GM23338 (cell line): ENCODE results near the gene EEF2K. TPM values are rescaled to one million over a fixed set of nuclear protein-coding genes. Genes with fewer than 3 reads are reported as not detected.

ENCODE experiments used
- ATAC-seq: fragments of 200-7000 bp; cut with Tn5 transposase; 3 replicates; pipeline ENCODE4 v1.9.1; 2020
- DNase-seq: peaks from one replicate; pipeline ENCODE4 v3.0.0-alpha.2; 2015; ENCODE audit warnings: low spot score
- H2AFZ ChIP-seq: fragments of 200-600 bp; sonication (generic); 2 replicates; pipeline ENCODE4 v1.8.0; 2016; ENCODE audit warnings: antibody characterized with exemption, mild to moderate bottlenecking, moderate library complexity
- H3F3A ChIP-seq: fragments of 200-600 bp; sonication (generic); replicated peaks from 2 replicates; pipeline ENCODE4 v1.8.0; 2017; ENCODE audit warnings: antibody characterized with exemption, mixed run types, low read depth
- H3K27ac ChIP-seq: fragments of 200-600 bp; sonication (generic); 2 replicates; pipeline ENCODE4 v1.6.1; 2016; ENCODE audit warnings: low read depth
- H3K27me3 ChIP-seq: fragments of 200-600 bp; sonication (generic); 2 replicates; pipeline ENCODE4 v1.8.0; 2016; ENCODE audit warnings: mild to moderate bottlenecking, mixed run types, moderate library complexity; ENCODE audit not compliant: insufficient read depth
- H3K36me3 ChIP-seq: fragments of 200-600 bp; sonication (generic); 2 replicates; pipeline ENCODE4 v1.8.0; 2016; ENCODE audit warnings: mild to moderate bottlenecking; ENCODE audit not compliant: insufficient read depth
- H3K4me1 ChIP-seq: fragments of 200-600 bp; sonication (generic); 2 replicates; pipeline ENCODE4 v1.8.0; 2016; ENCODE audit warnings: mild to moderate bottlenecking, moderate library complexity; ENCODE audit not compliant: insufficient read depth
- H3K4me2 ChIP-seq: fragments of 200-600 bp; sonication (generic); 2 replicates; pipeline ENCODE4 v1.7.1; 2017; ENCODE audit warnings: mixed run types
- H3K4me3 ChIP-seq: fragments of 200-600 bp; sonication (generic); 2 replicates; pipeline ENCODE4 v1.6.1; 2016; ENCODE audit warnings: mixed run types
- H3K79me2 ChIP-seq: fragments of 200-600 bp; sonication (generic); replicated peaks from 2 replicates; pipeline ENCODE4 v1.8.0; 2017; ENCODE audit warnings: mild to moderate bottlenecking; ENCODE audit not compliant: insufficient read depth
- H3K9me2 ChIP-seq: fragments of 200-600 bp; sonication (generic); 2 replicates; pipeline ENCODE4 v1.8.0; 2017; ENCODE audit not compliant: insufficient read depth
- H4K20me1 ChIP-seq: fragments of 200-600 bp; sonication (generic); replicated peaks from 2 replicates; pipeline ENCODE4 v1.8.0; 2017; ENCODE audit warnings: mild to moderate bottlenecking; ENCODE audit not compliant: insufficient read depth
- H3K27ac Mint-ChIP-seq: 2 replicates; pipeline ENCODE4 v1.8.0; 2020; ENCODE audit warnings: inconsistent platforms, mild to moderate bottlenecking, moderate library complexity, mixed read lengths
- H3K27me3 Mint-ChIP-seq: 3 replicates; pipeline ENCODE4 v1.8.0; 2022; ENCODE audit warnings: low read depth, mild to moderate bottlenecking, moderate library complexity, mixed read lengths, inconsistent platforms; ENCODE audit not compliant: insufficient read depth, poor library complexity
- H3K36me3 Mint-ChIP-seq: 3 replicates; pipeline ENCODE4 v1.8.0; 2021; ENCODE audit warnings: low read depth, mild to moderate bottlenecking, inconsistent platforms, moderate library complexity, mixed read lengths
- H3K4me1 Mint-ChIP-seq: 3 replicates; pipeline ENCODE4 v1.8.0; 2020; ENCODE audit warnings: mild to moderate bottlenecking, inconsistent platforms, mixed read lengths
- H3K4me3 Mint-ChIP-seq: 3 replicates; pipeline ENCODE4 v1.8.0; 2021; ENCODE audit warnings: moderate library complexity, mild to moderate bottlenecking, inconsistent platforms, mixed read lengths
- H3K9me3 Mint-ChIP-seq: 3 replicates; pipeline ENCODE4 v1.8.0; 2020; ENCODE audit warnings: moderate library complexity, mild to moderate bottlenecking, inconsistent platforms, mixed read lengths
- CREB1 ChIP-seq: fragments of 250-450 bp; sonication (Bioruptor Pico); IDR thresholded peaks from 2 replicates; pipeline ENCODE4 v1.5.0; 2020; ENCODE audit warnings: low read depth, mild to moderate bottlenecking, moderate library complexity
- CTCF ChIP-seq, 2 experiments: fragments of 200-600 bp in 1 of 2; sonication (generic) in 1 of 2; conservative IDR thresholded peaks; 2 replicates each; pipeline versions ENCODE4 v1.5.1 to v1.6.1; 2016 to 2017; ENCODE audit warnings: antibody characterized with exemption in 2 of 2, low read depth in 2 of 2, mild to moderate bottlenecking in 2 of 2, moderate library complexity in 1 of 2
- EZH2 ChIP-seq: fragments of 200-600 bp; sonication (generic); IDR thresholded peaks from one replicate; pipeline ENCODE4 v1.8.0; 2017; ENCODE audit warnings: antibody characterized with exemption, mild to moderate bottlenecking, low read depth; ENCODE audit not compliant: unreplicated experiment
- EZH2phosphoT487 ChIP-seq: fragments of 200-600 bp; sonication (generic); IDR thresholded peaks from one replicate; pipeline ENCODE4 v1.8.1; 2018; ENCODE audit warnings: antibody characterized with exemption; ENCODE audit not compliant: unreplicated experiment
- JUNB ChIP-seq: IDR thresholded peaks from one replicate; pipeline ENCODE4 v1.6.1; 2016; ENCODE audit warnings: antibody characterized with exemption; ENCODE audit not compliant: unreplicated experiment
- NANOG ChIP-seq: IDR thresholded peaks from 2 replicates; pipeline ENCODE4 v1.6.1; 2016; ENCODE audit warnings: antibody characterized with exemption, borderline replicate concordance
- POLR2AphosphoS5 ChIP-seq: IDR thresholded peaks from 2 replicates; pipeline ENCODE4 v1.6.1; 2016; ENCODE audit warnings: antibody characterized with exemption, low read depth
- STAT1 ChIP-seq: IDR thresholded peaks from one replicate; pipeline ENCODE4 v1.6.1; 2016; ENCODE audit warnings: antibody characterized with exemption; ENCODE audit not compliant: unreplicated experiment
- ZNF114 ChIP-seq: fragments of 250-450 bp; sonication (Bioruptor Pico); IDR thresholded peaks from 2 replicates; pipeline ENCODE4 v1.5.0; 2020; ENCODE audit warnings: mild to moderate bottlenecking, moderate library complexity
- ZNF331 ChIP-seq: fragments of 250-450 bp; sonication (Bioruptor Pico); IDR thresholded peaks from 2 replicates; pipeline ENCODE4 v1.5.0; 2020; ENCODE audit warnings: low read depth, mild to moderate bottlenecking, moderate library complexity
- polyA plus RNA-seq: library from polyadenylated mRNA; unstranded; fragments of >200 nt; fragmentation: Nextera tagmentation; extraction: Ambion mirVana; gene quantifications from 2 replicates; pipeline ENCODE4 v1.2.1, GENCODE V29; 2016
- total RNA-seq: library from RNA; depleted of rRNA; stranded (reverse); fragments of >200 nt; shearing (Covaris generic); gene quantifications from 2 replicates; pipeline ENCODE4 v1.2.3, GENCODE V29; 2014
- TF ChIP-seq, protein P1 (sequence below): IDR thresholded peaks from one replicate; pipeline ENCODE4 v1.6.1; 2018; ENCODE audit warnings: antibody characterized with exemption; ENCODE audit not compliant: unreplicated experiment
- TF ChIP-seq, protein P2 (sequence below): IDR thresholded peaks from 2 replicates; pipeline ENCODE4 v1.6.1; 2016; ENCODE audit warnings: antibody characterized with exemption
- TF ChIP-seq, protein P3 (sequence below): fragments of 250-450 bp; sonication (Bioruptor Pico); IDR thresholded peaks from 2 replicates; pipeline ENCODE4 v1.5.0; 2020; ENCODE audit warnings: mild to moderate bottlenecking, moderate library complexity

Gene EEF2K
- total and polyA plus RNA-seq, 2 experiments from 2014 or later: 5.4 to 23.9 TPM

GRCh38 chr16:22206842-22207714 is 1.0 kb downstream of the EEF2K start:
- H3K4me3 Mint-ChIP-seq: peak overlapping the region; percentile 89
- peaks cover 21% of the 10 kb centered on the region for H3K27me3 Mint-ChIP-seq
- Histone ChIP-seq H4K20me1 (peaks cover 13% of the 10 kb centered on the region), H3K4me2 (peak overlapping the region; percentile 96), H3K27ac (no peak overlapping the region), H3K9me2 (no peaks in the 10 kb centered on the region), H3F3A (peaks cover 22% of the 10 kb centered on the region), H3K27me3 (no peaks in the 10 kb centered on the region), H3K79me2 (peaks cover 55% of the 10 kb centered on the region), H3K36me3 (no peaks in the 10 kb centered on the region), H3K4me1 (peaks cover 24% of the 10 kb centered on the region), H2AFZ (peak overlapping the region; percentile 84), H3K4me3 (peak overlapping the region; percentile 96)
- ATAC-seq (peak; percentile 58), DNase-seq (peak; percentile 82)
- peaks cover 23% of the 10 kb centered on the region for H3K36me3 Mint-ChIP-seq
- peaks cover 4% of the 10 kb centered on the region; the same call in 2 of the 3 replicates for H3K9me3 Mint-ChIP-seq
- TF ChIP-seq CTCF (conservative IDR thresholded peaks at IDR 0.05; ENCODE audit: low read depth in 2 of 2) (no peak), NANOG (no peak), ZNF114 (CRISPR knock-in tag) (no peak), EZH2 (no peak), EZH2phosphoT487 (no peak), STAT1 (no peak), POLR2AphosphoS5 (no peak), CREB1 (no peak), ZNF331 (no peak), JUNB (no peak)
- TF ChIP-seq, protein P1, sequence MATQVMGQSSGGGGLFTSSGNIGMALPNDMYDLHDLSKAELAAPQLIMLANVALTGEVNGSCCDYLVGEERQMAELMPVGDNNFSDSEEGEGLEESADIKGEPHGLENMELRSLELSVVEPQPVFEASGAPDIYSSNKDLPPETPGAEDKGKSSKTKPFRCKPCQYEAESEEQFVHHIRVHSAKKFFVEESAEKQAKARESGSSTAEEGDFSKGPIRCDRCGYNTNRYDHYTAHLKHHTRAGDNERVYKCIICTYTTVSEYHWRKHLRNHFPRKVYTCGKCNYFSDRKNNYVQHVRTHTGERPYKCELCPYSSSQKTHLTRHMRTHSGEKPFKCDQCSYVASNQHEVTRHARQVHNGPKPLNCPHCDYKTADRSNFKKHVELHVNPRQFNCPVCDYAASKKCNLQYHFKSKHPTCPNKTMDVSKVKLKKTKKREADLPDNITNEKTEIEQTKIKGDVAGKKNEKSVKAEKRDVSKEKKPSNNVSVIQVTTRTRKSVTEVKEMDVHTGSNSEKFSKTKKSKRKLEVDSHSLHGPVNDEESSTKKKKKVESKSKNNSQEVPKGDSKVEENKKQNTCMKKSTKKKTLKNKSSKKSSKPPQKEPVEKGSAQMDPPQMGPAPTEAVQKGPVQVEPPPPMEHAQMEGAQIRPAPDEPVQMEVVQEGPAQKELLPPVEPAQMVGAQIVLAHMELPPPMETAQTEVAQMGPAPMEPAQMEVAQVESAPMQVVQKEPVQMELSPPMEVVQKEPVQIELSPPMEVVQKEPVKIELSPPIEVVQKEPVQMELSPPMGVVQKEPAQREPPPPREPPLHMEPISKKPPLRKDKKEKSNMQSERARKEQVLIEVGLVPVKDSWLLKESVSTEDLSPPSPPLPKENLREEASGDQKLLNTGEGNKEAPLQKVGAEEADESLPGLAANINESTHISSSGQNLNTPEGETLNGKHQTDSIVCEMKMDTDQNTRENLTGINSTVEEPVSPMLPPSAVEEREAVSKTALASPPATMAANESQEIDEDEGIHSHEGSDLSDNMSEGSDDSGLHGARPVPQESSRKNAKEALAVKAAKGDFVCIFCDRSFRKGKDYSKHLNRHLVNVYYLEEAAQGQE: no peak
- TF ChIP-seq, protein P2, sequence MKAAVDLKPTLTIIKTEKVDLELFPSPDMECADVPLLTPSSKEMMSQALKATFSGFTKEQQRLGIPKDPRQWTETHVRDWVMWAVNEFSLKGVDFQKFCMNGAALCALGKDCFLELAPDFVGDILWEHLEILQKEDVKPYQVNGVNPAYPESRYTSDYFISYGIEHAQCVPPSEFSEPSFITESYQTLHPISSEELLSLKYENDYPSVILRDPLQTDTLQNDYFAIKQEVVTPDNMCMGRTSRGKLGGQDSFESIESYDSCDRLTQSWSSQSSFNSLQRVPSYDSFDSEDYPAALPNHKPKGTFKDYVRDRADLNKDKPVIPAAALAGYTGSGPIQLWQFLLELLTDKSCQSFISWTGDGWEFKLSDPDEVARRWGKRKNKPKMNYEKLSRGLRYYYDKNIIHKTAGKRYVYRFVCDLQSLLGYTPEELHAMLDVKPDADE: no peak
- TF ChIP-seq, protein P3, sequence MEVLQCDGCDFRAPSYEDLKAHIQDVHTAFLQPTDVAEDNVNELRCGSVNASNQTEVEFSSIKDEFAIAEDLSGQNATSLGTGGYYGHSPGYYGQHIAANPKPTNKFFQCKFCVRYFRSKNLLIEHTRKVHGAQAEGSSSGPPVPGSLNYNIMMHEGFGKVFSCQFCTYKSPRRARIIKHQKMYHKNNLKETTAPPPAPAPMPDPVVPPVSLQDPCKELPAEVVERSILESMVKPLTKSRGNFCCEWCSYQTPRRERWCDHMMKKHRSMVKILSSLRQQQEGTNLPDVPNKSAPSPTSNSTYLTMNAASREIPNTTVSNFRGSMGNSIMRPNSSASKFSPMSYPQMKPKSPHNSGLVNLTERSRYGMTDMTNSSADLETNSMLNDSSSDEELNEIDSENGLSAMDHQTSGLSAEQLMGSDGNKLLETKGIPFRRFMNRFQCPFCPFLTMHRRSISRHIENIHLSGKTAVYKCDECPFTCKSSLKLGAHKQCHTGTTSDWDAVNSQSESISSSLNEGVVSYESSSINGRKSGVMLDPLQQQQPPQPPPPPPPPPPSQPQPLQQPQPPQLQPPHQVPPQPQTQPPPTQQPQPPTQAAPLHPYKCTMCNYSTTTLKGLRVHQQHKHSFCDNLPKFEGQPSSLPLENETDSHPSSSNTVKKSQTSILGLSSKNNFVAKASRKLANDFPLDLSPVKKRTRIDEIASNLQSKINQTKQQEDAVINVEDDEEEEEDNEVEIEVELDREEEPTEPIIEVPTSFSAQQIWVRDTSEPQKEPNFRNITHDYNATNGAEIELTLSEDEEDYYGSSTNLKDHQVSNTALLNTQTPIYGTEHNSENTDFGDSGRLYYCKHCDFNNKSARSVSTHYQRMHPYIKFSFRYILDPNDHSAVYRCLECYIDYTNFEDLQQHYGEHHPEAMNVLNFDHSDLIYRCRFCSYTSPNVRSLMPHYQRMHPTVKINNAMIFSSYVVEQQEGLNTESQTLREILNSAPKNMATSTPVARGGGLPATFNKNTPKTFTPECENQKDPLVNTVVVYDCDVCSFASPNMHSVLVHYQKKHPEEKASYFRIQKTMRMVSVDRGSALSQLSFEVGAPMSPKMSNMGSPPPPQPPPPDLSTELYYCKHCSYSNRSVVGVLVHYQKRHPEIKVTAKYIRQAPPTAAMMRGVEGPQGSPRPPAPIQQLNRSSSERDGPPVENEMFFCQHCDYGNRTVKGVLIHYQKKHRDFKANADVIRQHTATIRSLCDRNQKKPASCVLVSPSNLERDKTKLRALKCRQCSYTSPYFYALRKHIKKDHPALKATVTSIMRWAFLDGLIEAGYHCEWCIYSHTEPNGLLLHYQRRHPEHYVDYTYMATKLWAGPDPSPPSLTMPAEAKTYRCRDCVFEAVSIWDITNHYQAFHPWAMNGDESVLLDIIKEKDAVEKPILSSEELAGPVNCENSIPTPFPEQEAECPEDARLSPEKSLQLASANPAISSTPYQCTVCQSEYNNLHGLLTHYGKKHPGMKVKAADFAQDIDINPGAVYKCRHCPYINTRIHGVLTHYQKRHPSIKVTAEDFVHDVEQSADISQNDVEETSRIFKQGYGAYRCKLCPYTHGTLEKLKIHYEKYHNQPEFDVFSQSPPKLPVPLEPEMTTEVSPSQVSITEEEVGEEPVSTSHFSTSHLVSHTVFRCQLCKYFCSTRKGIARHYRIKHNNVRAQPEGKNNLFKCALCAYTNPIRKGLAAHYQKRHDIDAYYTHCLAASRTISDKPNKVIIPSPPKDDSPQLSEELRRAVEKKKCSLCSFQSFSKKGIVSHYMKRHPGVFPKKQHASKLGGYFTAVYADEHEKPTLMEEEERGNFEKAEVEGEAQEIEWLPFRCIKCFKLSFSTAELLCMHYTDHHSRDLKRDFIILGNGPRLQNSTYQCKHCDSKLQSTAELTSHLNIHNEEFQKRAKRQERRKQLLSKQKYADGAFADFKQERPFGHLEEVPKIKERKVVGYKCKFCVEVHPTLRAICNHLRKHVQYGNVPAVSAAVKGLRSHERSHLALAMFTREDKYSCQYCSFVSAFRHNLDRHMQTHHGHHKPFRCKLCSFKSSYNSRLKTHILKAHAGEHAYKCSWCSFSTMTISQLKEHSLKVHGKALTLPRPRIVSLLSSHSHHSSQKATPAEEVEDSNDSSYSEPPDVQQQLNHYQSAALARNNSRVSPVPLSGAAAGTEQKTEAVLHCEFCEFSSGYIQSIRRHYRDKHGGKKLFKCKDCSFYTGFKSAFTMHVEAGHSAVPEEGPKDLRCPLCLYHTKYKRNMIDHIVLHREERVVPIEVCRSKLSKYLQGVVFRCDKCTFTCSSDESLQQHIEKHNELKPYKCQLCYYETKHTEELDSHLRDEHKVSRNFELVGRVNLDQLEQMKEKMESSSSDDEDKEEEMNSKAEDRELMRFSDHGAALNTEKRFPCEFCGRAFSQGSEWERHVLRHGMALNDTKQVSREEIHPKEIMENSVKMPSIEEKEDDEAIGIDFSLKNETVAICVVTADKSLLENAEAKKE (CRISPR knock-in tag): no peak
- H3K27ac Mint-ChIP-seq: peak overlapping the region; percentile 28; the same call in 1 of the 2 replicates
- H3K4me1 Mint-ChIP-seq: peaks cover 12% of the 10 kb centered on the region
